Gastroesophageal sphincter (tissue), 4 donors: ENCODE results near the gene PTGS2. TPM values are rescaled to one million over a fixed set of nuclear protein-coding genes. Genes with fewer than 3 reads are reported as not detected.

Experiments
- ATAC-seq: fragments of 150-250 bp; one replicate; pipeline ENCODE4 v1.9.1; 2016; ENCODE audit warnings: mild to moderate bottlenecking, moderate library complexity
- H3K27ac ChIP-seq, 4 donors: fragments of 200-600 bp; sonication (generic) in 3 of 4; 1 replicate in 3 of 4; 2 replicates in 1 of 4; pipeline ENCODE4 v1.5.1; 2016 to 2019
- H3K27me3 ChIP-seq: fragments of 200-600 bp; sonication (generic); one replicate; pipeline ENCODE4 v1.5.1; 2019
- H3K36me3 ChIP-seq, 2 donors: fragments of 200-600 bp; sonication (generic); one replicate each; pipeline ENCODE4 v1.5.1; 2019; ENCODE audit warnings: control low read depth in 1 of 2
- H3K4me1 ChIP-seq, 3 donors: fragments of 200-600 bp; sonication (generic); 1 replicate in 2 of 3; 2 replicates in 1 of 3; pipeline ENCODE4 v1.5.1; 2016 to 2019; ENCODE audit warnings: control low read depth in 2 of 3
- H3K4me3 ChIP-seq, 2 donors: fragments of 200-600 bp; sonication (generic); one replicate each; pipeline ENCODE4 v1.5.1; 2019; ENCODE audit warnings: mild to moderate bottlenecking in 1 of 2, moderate library complexity in 1 of 2
- H3K9me3 ChIP-seq, 3 donors: fragments of 200-600 bp; sonication (generic); one replicate each; pipeline ENCODE4 v1.5.1; 2017 to 2019; ENCODE audit warnings: control low read depth in 2 of 3
- EP300 ChIP-seq: sonication (generic); formaldehyde crosslinking; IDR thresholded peaks from one replicate; pipeline ENCODE4 v1.6.1; 2017; ENCODE audit warnings: antibody characterized with exemption, mild to moderate bottlenecking
- POLR2A ChIP-seq, 2 donors: fragments of 450-650 bp; IDR thresholded peaks; one replicate each; pipeline ENCODE4 v1.6.1; 2017; ENCODE audit warnings: antibody characterized with exemption in 2 of 2, mild to moderate bottlenecking in 2 of 2, moderate library complexity in 1 of 2
- POLR2AphosphoS5 ChIP-seq: sonication (generic); formaldehyde crosslinking; IDR thresholded peaks from one replicate; pipeline ENCODE4 v1.6.1; 2017; ENCODE audit warnings: antibody characterized with exemption
- WGBS, 2 donors: methylation state at CpG; one replicate each; pipeline ENCODE4 v1.1.5; 2018; ENCODE audit warnings: low coverage in 1 of 2; 5-methylcytosine and 5-hydroxymethylcytosine counted together
- total RNA-seq, 4 donors: library from RNA; depleted of rRNA; stranded (reverse); fragments of >200 nt; gene quantifications; one replicate each; pipeline ENCODE4 v1.1.0, GENCODE V29; 2016
- TF ChIP-seq, protein P1 (sequence below), 4 experiments: fragments of 200-600 bp in 2 of 4; fragments of 450-650 bp in 2 of 4; sonication (generic) in 1 of 4; IDR thresholded peaks; one replicate each; pipeline ENCODE4 v1.5.1; 2017 to 2019; ENCODE audit warnings: antibody characterized with exemption in 4 of 4, mild to moderate bottlenecking in 2 of 4, moderate library complexity in 2 of 4

PTGS2 gene
- total RNA-seq, 4 donors from 2014 or later, result 2.2 to 13.6 (median 8.7) TPM

DNA sequence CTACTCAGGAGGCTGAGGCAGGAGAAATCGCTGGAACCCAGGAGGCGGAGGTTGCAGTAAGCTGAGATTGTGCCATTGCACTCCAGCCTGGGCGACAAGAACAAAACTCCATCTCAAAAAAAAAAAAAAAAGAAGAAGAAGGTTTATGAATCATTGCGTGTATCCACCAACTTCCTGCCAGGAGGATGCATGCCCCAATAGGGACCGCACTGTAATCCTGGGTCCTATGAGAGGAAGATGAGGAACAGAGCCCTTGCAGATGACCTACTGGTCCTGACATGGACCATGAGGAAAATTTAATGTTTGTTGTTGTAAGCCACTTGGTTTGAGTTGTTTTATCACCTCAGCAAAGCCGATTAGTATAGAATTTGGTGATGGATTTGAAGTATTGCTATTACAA, 56.7 kb downstream of the PTGS2 start:
- TF ChIP-seq EP300 (no peak), POLR2A (IDR thresholded peaks at IDR 0.05) (no peak), POLR2AphosphoS5 (no peak)
- TF ChIP-seq, protein P1, sequence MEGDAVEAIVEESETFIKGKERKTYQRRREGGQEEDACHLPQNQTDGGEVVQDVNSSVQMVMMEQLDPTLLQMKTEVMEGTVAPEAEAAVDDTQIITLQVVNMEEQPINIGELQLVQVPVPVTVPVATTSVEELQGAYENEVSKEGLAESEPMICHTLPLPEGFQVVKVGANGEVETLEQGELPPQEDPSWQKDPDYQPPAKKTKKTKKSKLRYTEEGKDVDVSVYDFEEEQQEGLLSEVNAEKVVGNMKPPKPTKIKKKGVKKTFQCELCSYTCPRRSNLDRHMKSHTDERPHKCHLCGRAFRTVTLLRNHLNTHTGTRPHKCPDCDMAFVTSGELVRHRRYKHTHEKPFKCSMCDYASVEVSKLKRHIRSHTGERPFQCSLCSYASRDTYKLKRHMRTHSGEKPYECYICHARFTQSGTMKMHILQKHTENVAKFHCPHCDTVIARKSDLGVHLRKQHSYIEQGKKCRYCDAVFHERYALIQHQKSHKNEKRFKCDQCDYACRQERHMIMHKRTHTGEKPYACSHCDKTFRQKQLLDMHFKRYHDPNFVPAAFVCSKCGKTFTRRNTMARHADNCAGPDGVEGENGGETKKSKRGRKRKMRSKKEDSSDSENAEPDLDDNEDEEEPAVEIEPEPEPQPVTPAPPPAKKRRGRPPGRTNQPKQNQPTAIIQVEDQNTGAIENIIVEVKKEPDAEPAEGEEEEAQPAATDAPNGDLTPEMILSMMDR (IDR thresholded peaks at IDR 0.05), result no peak
- no peaks in the 10 kb centered on the region for H3K27me3 ChIP-seq
- no peaks in the 10 kb centered on the region for H3K36me3 ChIP-seq
- WGBS, 2 donors, result 82 to 100% methylated on average over 1 to 3 of the region's 6 CpGs
- ATAC-seq, result no peak
- peaks cover 0 to 15% (median 5%) of the 10 kb centered on the region in 3 donors for H3K4me1 ChIP-seq
- no peaks in the 10 kb centered on the region for H3K9me3 ChIP-seq
- no peak overlapping the region for H3K27ac ChIP-seq
- no peak overlapping the region for H3K4me3 ChIP-seq

Other genes with a start within 250 kb of the PTGS2 start
- gene PDC, start 219.3 kb downstream of the PTGS2 start, total RNA-seq, result not detected
- gene PLA2G4A, start 148.5 kb upstream of the PTGS2 start, total RNA-seq, result 1 to 10 TPM; 3.6 to 9.7 (median 5.0) TPM